ENCODE results near the gene NFU1. TPM values are rescaled to one million over a fixed set of nuclear protein-coding genes. Genes with fewer than 3 reads are reported as not detected.

The NFU1 gene
- 50.0 and 54.2 TPM in 2 replicates for total RNA-seq

DNA sequence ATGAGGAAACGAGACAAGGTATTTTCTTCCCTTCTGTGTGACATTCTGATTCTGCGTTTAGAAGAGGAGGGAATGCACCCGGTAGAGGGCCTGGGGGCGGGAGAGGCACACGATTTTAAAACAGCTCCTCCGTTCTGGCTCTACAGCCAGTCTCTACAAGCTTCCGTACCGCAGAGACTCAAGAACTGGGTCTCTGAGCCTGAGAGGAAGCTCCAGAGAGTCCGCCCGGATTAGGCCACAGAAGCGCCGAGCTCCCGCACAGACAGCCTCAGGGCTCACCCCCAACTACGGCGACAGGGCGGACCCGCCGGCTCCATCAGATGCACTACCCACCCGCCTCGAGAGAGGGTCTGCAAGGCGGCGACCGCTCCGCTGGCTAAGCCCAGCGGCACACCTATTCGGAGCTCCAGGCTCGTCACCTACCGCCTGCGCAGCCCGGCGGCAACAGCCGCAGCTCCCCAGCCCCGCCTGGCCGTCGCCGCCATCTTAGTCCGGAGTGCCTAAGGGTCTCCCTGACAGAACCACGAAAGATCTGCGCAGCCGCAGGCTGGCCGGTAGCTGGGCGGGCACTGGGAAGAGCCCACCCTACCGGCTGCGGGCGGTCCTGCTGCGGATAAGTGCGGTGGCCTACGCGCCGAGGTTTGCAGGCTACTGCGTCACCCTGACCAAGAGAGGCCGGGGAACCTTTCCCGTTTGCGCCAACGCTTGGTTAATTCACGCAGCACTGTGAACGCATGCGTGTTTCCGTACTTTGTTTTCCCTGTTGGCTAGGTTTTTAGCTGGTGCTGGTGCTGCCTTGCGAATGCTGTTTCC is at the start of gene NFU1:
Gene NFU1, minus strand, starts transcription at position 498 of the 813 bp plus-strand sequence. Its CDS starts 13 bp downstream, at position 485.

DNA sequence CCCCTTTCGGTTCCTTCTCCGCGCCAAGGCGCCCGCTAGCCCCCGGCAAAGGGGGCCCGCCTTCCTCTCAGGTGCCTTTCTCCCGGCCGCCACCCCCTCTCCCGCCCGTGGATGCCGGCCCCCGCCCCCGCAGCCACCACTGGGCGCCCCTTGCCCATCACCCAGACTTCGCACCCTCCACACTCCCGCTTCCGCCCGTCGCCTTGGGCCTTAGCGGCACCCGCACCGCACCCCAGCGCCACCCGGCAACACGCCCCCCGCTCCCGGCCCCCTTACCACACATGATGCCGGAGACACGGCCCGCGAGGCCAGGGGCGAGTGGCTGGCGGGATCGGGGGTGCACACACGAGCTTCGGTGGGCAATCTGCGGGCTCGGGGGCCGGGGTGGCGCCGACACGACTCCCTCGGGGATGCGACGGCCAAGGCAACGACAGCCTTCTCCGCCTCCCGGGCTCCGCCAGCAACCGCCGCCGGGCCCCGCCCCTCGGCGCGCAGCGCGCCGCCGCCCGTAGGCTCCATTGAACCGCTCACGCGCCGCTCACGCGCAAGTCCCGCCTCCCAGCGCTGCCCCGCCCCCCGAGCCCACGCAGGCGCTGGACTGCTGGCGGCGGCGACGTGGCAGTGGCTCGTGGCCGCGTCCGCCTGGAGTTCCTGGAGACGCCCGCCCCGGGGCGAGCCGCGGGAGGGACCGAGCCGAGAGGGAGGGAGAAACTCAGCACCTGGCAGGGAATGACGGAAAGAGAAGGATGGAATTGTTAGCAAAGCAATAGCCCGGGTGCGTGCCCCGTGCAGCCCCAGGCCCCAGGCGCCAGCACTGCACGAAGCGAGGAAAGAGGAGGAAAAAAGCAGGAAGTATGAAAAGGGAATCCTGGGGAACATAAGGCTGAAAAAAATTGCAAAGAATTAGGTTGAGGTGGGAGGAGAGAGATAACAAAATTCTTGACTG is 50.2 kb downstream of the NFU1 start, which contains the start of gene GFPT1:
Gene GFPT1, minus strand, starts transcription at position 439 of the 946 bp plus-strand sequence. Its CDS starts 156 bp downstream, at position 283.

Other genes starting within 250 kb of the NFU1 start
- 55.6 and 66.6 TPM in 2 replicates for gene GFPT1, start 50.2 kb downstream of the NFU1 start, total RNA-seq
- gene AAK1, start 206.3 kb upstream of the NFU1 start, total RNA-seq = 78.3 and 81.7 TPM in 2 replicates